ENCODE data around the gene EEF1AKMT1. TPM values are rescaled to one million over a fixed set of nuclear protein-coding genes. Genes with fewer than 3 reads are reported as not detected.

Gene EEF1AKMT1
- total RNA-seq, 1 experiment from 2014 or later = 6.1 TPM

GRCh38 chr13:20719783-20720182 is 54.0 kb downstream of the EEF1AKMT1 start:
- H3T11ph ChIP-seq (ENCODE audit: low read length) = no peak overlapping the region
- no peak overlapping the region for H3K18ac ChIP-seq (ENCODE audit: insufficient read length, low read depth, low read length)
- no peaks in the 10 kb centered on the region for H3K23me2 ChIP-seq (ENCODE audit: insufficient read length, low read depth, low read length, poor library complexity, severe bottlenecking)
- no peak overlapping the region for H2BK120ac ChIP-seq (ENCODE audit: low read depth, low read length, poor library complexity, severe bottlenecking)
- no peak overlapping the region for H3K27ac ChIP-seq (ENCODE audit: insufficient read length, low read depth, low read length)
- H3K79me2 ChIP-seq (ENCODE audit: insufficient read depth, low read length) = no peaks in the 10 kb centered on the region
- no peak overlapping the region for H3K4ac ChIP-seq (ENCODE audit: low read depth, low read length)
- H4K5ac ChIP-seq (ENCODE audit: insufficient read length, low read depth, low read length) = no peak overlapping the region
- no peaks in the 10 kb centered on the region for H4K20me1 ChIP-seq (ENCODE audit: control insufficient read depth, insufficient read depth, insufficient read length)
- no peak overlapping the region for H3K14ac ChIP-seq (ENCODE audit: insufficient read depth, low read length)
- no peaks in the 10 kb centered on the region for H3K79me1 ChIP-seq (ENCODE audit: insufficient read depth, low read depth, low read length, poor library complexity, severe bottlenecking)
- H4K91ac ChIP-seq (ENCODE audit: insufficient read length, low read depth, low read length) = no peak overlapping the region
- H3K9me3 ChIP-seq (ENCODE audit: control insufficient read depth, low read depth, low read length) = no peaks in the 10 kb centered on the region
- H3K23ac ChIP-seq (ENCODE audit: insufficient read length, low read depth, low read length) = no peak overlapping the region
- no peak overlapping the region for H3K56ac ChIP-seq (ENCODE audit: insufficient read length, low read depth, low read length)
- H2BK20ac ChIP-seq (ENCODE audit: low read depth, low read length, poor library complexity, severe bottlenecking) = no peak overlapping the region
- no peak overlapping the region for H3K9ac ChIP-seq (ENCODE audit: extremely low read depth, insufficient read length, low read length)
- Mint-ChIP-seq H3K36me3 (ENCODE audit: insufficient read depth in 1 of 3, low read depth in 3 of 3) (no peaks in the 10 kb centered on the region), H3K4me1 (peaks cover 14% of the 10 kb centered on the region in 2 experiments), H3K4me3 (no peak overlapping the region), H3K27me3 (ENCODE audit: low read depth) (peaks cover 37% of the 10 kb centered on the region), H3K9me3 (no peaks in the 10 kb centered on the region), H3K27ac (no peak overlapping the region)
- H3K4me2 ChIP-seq (ENCODE audit: insufficient read depth, insufficient read length, low read length) = no peak overlapping the region
- H2BK12ac ChIP-seq (ENCODE audit: insufficient read length, low read depth, low read length) = no peak overlapping the region
- no peak for DNase-seq
- no peaks in the 10 kb centered on the region for H3K27me3 ChIP-seq (ENCODE audit: insufficient read depth, low read length)
- TF ChIP-seq CTCF (conservative IDR thresholded peaks at IDR 0.05) = no peak
- no peak overlapping the region for H4K8ac ChIP-seq (replicated peaks; ENCODE audit: insufficient read length, low read depth, low read length)
- no CpG with 5 or more reads among the region's 13 CpGs for WGBS (ENCODE audit: extremely low coverage, insufficient read length, low lambda C conversion rate)
- no peaks in the 10 kb centered on the region for H3K4me1 ChIP-seq (ENCODE audit: insufficient read depth, low read length)
- no peak overlapping the region for H2AFZ ChIP-seq (ENCODE audit: low read length)
- H2BK5ac ChIP-seq (ENCODE audit: insufficient read length, low read length) = no peak overlapping the region
- H2BK15ac ChIP-seq (ENCODE audit: low read depth, low read length) = no peak overlapping the region
- no peak overlapping the region for H2AK5ac ChIP-seq (ENCODE audit: insufficient read length, low read length)

All from H9 (cell line).